Activated CD4-positive, CD25-positive, alpha-beta regulatory T cell treated with anti-CD3 and anti-CD28 coated beads, Interleukin-2, amount 50 U/mL, for 16 hours (primary cell): ENCODE data around the gene SVOP.
"Not testable (repeated sequence)": the region's sequence is repeated elsewhere in the genome, so short reads cannot be mapped to it uniquely, and the experiment has no call there.

Source experiments
- DNase-seq: peaks from one replicate; pipeline ENCODE4 v3.0.0-alpha.2; 2020; ENCODE audit warnings: low read depth, low spot score

The SVOP gene

GRCh38 chr12:109020796-109021380, at the start of gene SVOP:
Gene SVOP, minus strand, starts transcription at chr12:109021068. Its CDS starts 200 bp downstream, at chr12:109020868.
- no peak for DNase-seq

- DNase-seq, result no peak
Measured at GRCh38 chr12:109069307-109070271, 48.7 kb upstream of the SVOP start.

GRCh38 chr12:109065853-109066193, 45.0 kb upstream of the SVOP start:
- DNase-seq, result no peak

GRCh38 chr12:109065154-109065852, 44.4 kb upstream of the SVOP start:
- no peak for DNase-seq

GRCh38 chr12:109064143-109064542, 43.3 kb upstream of the SVOP start:
- no peak for DNase-seq

GRCh38 chr12:109058773-109059172, 37.9 kb upstream of the SVOP start:
- no peak for DNase-seq

- DNase-seq, result no peak
Measured at GRCh38 chr12:109057376-109057775, 36.5 kb upstream of the SVOP start.

GRCh38 chr12:109056891-109057290, 36.0 kb upstream of the SVOP start:
- no peak for DNase-seq

GRCh38 chr12:109054520-109054919, 33.7 kb upstream of the SVOP start:
- no peak for DNase-seq

- DNase-seq, result not testable (repeated sequence)
Measured at GRCh38 chr12:109054124-109054513, 33.3 kb upstream of the SVOP start.

- DNase-seq, result no peak
Measured at GRCh38 chr12:109053382-109054123, 32.7 kb upstream of the SVOP start.

GRCh38 chr12:109052414-109053323, 31.8 kb upstream of the SVOP start, which contains the start of gene USP30:
Gene USP30, plus strand, starts transcription at chr12:109052576. Its CDS starts 103 bp downstream, at chr12:109052679.
- peak; percentile 64 for DNase-seq

GRCh38 chr12:109052097-109052413, 31.2 kb upstream of the SVOP start:
- DNase-seq, result no peak

- DNase-seq, result not testable (repeated sequence)
Measured at GRCh38 chr12:109049794-109050193, 28.9 kb upstream of the SVOP start.

- not testable (repeated sequence) for DNase-seq
Measured at GRCh38 chr12:109048706-109049105, 27.8 kb upstream of the SVOP start.

GRCh38 chr12:109047081-109047805, 26.4 kb upstream of the SVOP start:
- DNase-seq, result no peak

GRCh38 chr12:109044241-109044640, 23.4 kb upstream of the SVOP start:
- DNase-seq, result no peak

GRCh38 chr12:109036975-109037374, 16.1 kb upstream of the SVOP start:
- DNase-seq, result no peak

GRCh38 chr12:109033239-109034196, 12.7 kb upstream of the SVOP start:
- DNase-seq, result no peak
